Activated CD4-positive, alpha-beta memory T cell treated with anti-CD3 and anti-CD28 coated beads for 36 hours (primary cell): ENCODE results near the gene IQGAP2. TPM values are rescaled to one million over a fixed set of nuclear protein-coding genes. Genes with fewer than 3 reads are reported as not detected.

ENCODE experiments used
- CTCF ChIA-PET: fragments of 350-600 bp; sonication (Branson Sonifier 250); formaldehyde crosslinking; loops from one replicate; lab custom pipeline; 2021; ENCODE audit warnings: antibody characterized with exemption, inconsistent platforms; lab: Charles Lee
- POLR2A ChIA-PET: fragments of 350-600 bp; sonication (Branson Sonifier 250); formaldehyde crosslinking; loops from one replicate; lab custom pipeline; 2021; ENCODE audit warnings: antibody characterized with exemption; lab: Charles Lee
- DNase-seq: peaks from one replicate; pipeline ENCODE4 v3.0.0-alpha.2; 2020
- H3K27ac Mint-ChIP-seq: one replicate; pipeline ENCODE4 v1.8.0; 2021; ENCODE audit warnings: mixed read lengths
- H3K27me3 Mint-ChIP-seq: one replicate; pipeline ENCODE4 v1.8.0; 2021; ENCODE audit warnings: mixed read lengths
- H3K36me3 Mint-ChIP-seq: one replicate; pipeline ENCODE4 v1.8.0; 2021; ENCODE audit warnings: mixed read lengths
- H3K4me1 Mint-ChIP-seq: one replicate; pipeline ENCODE4 v1.8.0; 2021; ENCODE audit warnings: low read depth, mixed read lengths
- H3K4me3 Mint-ChIP-seq: one replicate; pipeline ENCODE4 v1.8.0; 2021; ENCODE audit warnings: mild to moderate bottlenecking, mixed read lengths
- H3K9me3 Mint-ChIP-seq: one replicate; pipeline ENCODE4 v1.8.0; 2021; ENCODE audit warnings: mixed read lengths
- intact Hi-C: fragments of 100-400 bp; cut with micrococcal nuclease; formaldehyde crosslinking; loops from one replicate; pipeline ENCODE4 v1.15.1; 2023
- total RNA-seq, 2 experiments: library from RNA; stranded (reverse); gene quantifications; one replicate each; pipeline ENCODE4 v1.2.3, GENCODE V29; 2021

The IQGAP2 gene
- total RNA-seq, 2 experiments from 2014 or later: 92.7 to 93.0 TPM

GRCh38 chr5:76716456-76717157 is 313.5 kb downstream of the IQGAP2 start:
- Mint-ChIP-seq H3K27ac (peak overlapping the region; percentile 54), H3K4me3 (peak overlapping the region; percentile 81), H3K9me3 (no peaks in the 10 kb centered on the region), H3K4me1 (peaks cover 30% of the 10 kb centered on the region), H3K27me3 (peaks cover 30% of the 10 kb centered on the region), H3K36me3 (no peaks in the 10 kb centered on the region)
- peak; percentile 32 for DNase-seq
- intact Hi-C loops: loop anchor here (1.0 to 10.0 kb wide), 2 partner anchors 58 to 138 kb away; partner anchors contain the start of gene S100Z
- POLR2A ChIA-PET: no interaction called here
- CTCF ChIA-PET: interaction anchor here (1.6 to 6.6 kb wide), 2 partner anchors 21 to 57 kb away, joined by 3 to 61 read pairs; no protein-coding TSS in a partner anchor

GRCh38 chr5:76717222-76718083 is 314.4 kb downstream of the IQGAP2 start:
- peaks cover 25% of the 10 kb centered on the region for H3K4me1 Mint-ChIP-seq
- H3K27me3 Mint-ChIP-seq: peaks cover 30% of the 10 kb centered on the region
- H3K36me3 Mint-ChIP-seq: no peaks in the 10 kb centered on the region
- no peak overlapping the region for H3K27ac Mint-ChIP-seq
- ChIA-PET CTCF (interaction anchor here (0.7 to 6.6 kb wide), 2 partner anchors 56 to 97 kb away, joined by 3 to 61 read pairs; no protein-coding TSS in a partner anchor), POLR2A (no interaction called here)
- peak overlapping the region; percentile 81 for H3K4me3 Mint-ChIP-seq
- no peak for DNase-seq
- H3K9me3 Mint-ChIP-seq: no peaks in the 10 kb centered on the region
- intact Hi-C loops: loop anchor here (10.0 kb wide), 1 partner anchor 137 kb away; the partner anchor contains the start of gene S100Z

- Mint-ChIP-seq H3K9me3 (no peaks in the 10 kb centered on the region), H3K27ac (no peak overlapping the region), H3K4me3 (no peak overlapping the region), H3K4me1 (peaks cover 25% of the 10 kb centered on the region), H3K27me3 (peaks cover 30% of the 10 kb centered on the region), H3K36me3 (no peaks in the 10 kb centered on the region)
- DNase-seq: no peak
- ChIA-PET POLR2A (no interaction called here), CTCF (interaction anchor here (6.6 kb wide), 1 partner anchor 55 kb away, joined by 61 read pairs; no protein-coding TSS in a partner anchor)
- intact Hi-C loops: loop anchor here (10.0 kb wide), 1 partner anchor 136 kb away; the partner anchor contains the start of gene S100Z
Measured at GRCh38 chr5:76718381-76718832, 315.3 kb downstream of the IQGAP2 start.

GRCh38 chr5:76718880-76719279 is 315.8 kb downstream of the IQGAP2 start:
- H3K9me3 Mint-ChIP-seq: no peaks in the 10 kb centered on the region

GRCh38 chr5:76720988-76721569 is 318.0 kb downstream of the IQGAP2 start:
- no peak for DNase-seq
- no peaks in the 10 kb centered on the region for H3K36me3 Mint-ChIP-seq
- no peak overlapping the region for H3K4me3 Mint-ChIP-seq
- H3K27ac Mint-ChIP-seq: no peak overlapping the region
- H3K9me3 Mint-ChIP-seq: no peaks in the 10 kb centered on the region
- intact Hi-C loops: no loop called here
- peaks cover 14% of the 10 kb centered on the region for H3K27me3 Mint-ChIP-seq
- ChIA-PET POLR2A (no interaction called here), CTCF (interaction anchor here (1.0 to 3.5 kb wide), 2 partner anchors 9 to 53 kb away, joined by 3 to 25 read pairs; no protein-coding TSS in a partner anchor)
- H3K4me1 Mint-ChIP-seq: peaks cover 15% of the 10 kb centered on the region

More at GRCh38 chr5:76718880-76719279, 315.8 kb downstream of the IQGAP2 start:
- Mint-ChIP-seq H3K27me3 (peaks cover 25% of the 10 kb centered on the region), H3K4me3 (no peak overlapping the region), H3K4me1 (peaks cover 23% of the 10 kb centered on the region), H3K27ac (no peak overlapping the region), H3K36me3 (no peaks in the 10 kb centered on the region)
- intact Hi-C loops: loop anchor here (10.0 kb wide), 1 partner anchor 136 kb away; the partner anchor contains the start of gene S100Z
- DNase-seq: no peak
- POLR2A ChIA-PET: no interaction called here
- CTCF ChIA-PET: interaction anchor here (6.6 kb wide), 1 partner anchor 55 kb away, joined by 61 read pairs; no protein-coding TSS in a partner anchor

- no peak overlapping the region for H3K4me3 Mint-ChIP-seq
Measured at GRCh38 chr5:76723266-76723665, 320.2 kb downstream of the IQGAP2 start.

GRCh38 chr5:76723906-76724305 is 320.8 kb downstream of the IQGAP2 start:
- no peak overlapping the region for H3K27ac Mint-ChIP-seq
- peaks cover 4% of the 10 kb centered on the region for H3K4me1 Mint-ChIP-seq
- POLR2A ChIA-PET: no interaction called here

More at GRCh38 chr5:76723266-76723665, 320.2 kb downstream of the IQGAP2 start:
- Mint-ChIP-seq H3K27me3 (peaks cover 2% of the 10 kb centered on the region), H3K36me3 (peaks cover 2% of the 10 kb centered on the region), H3K27ac (no peak overlapping the region), H3K9me3 (peaks cover 2% of the 10 kb centered on the region), H3K4me1 (peaks cover 4% of the 10 kb centered on the region)
- ChIA-PET POLR2A (no interaction called here), CTCF (interaction anchor here (0.6 to 3.5 kb wide), 3 partner anchors 8 to 430 kb away, joined by 3 to 25 read pairs (median 3); no protein-coding TSS in a partner anchor)
- intact Hi-C loops: no loop called here
- no peak for DNase-seq

GRCh38 chr5:76724871-76725270 is 321.8 kb downstream of the IQGAP2 start:
- CTCF ChIA-PET: interaction anchor here (1.2 to 1.6 kb wide), 2 partner anchors 15 to 50 kb away, joined by 3 to 6 read pairs; no protein-coding TSS in a partner anchor
- no peak overlapping the region for H3K27ac Mint-ChIP-seq

More at GRCh38 chr5:76723906-76724305, 320.8 kb downstream of the IQGAP2 start:
- DNase-seq: no peak
- Mint-ChIP-seq H3K9me3 (peaks cover 3% of the 10 kb centered on the region), H3K27me3 (no peaks in the 10 kb centered on the region), H3K36me3 (peaks cover 2% of the 10 kb centered on the region), H3K4me3 (no peak overlapping the region)
- CTCF ChIA-PET: interaction anchor here (0.8 to 3.5 kb wide), 2 partner anchors 9 to 51 kb away, joined by 3 to 25 read pairs; no protein-coding TSS in a partner anchor
- intact Hi-C loops: no loop called here

GRCh38 chr5:76728965-76729364 is 325.9 kb downstream of the IQGAP2 start:
- ChIA-PET POLR2A (no interaction called here), CTCF (interaction anchor here (0.6 kb wide), 1 partner anchor 45 kb away, joined by 3 read pairs; no protein-coding TSS in a partner anchor)
- Mint-ChIP-seq H3K36me3 (peaks cover 23% of the 10 kb centered on the region), H3K27ac (no peak overlapping the region), H3K27me3 (peaks cover 3% of the 10 kb centered on the region), H3K9me3 (peaks cover 21% of the 10 kb centered on the region), H3K4me3 (no peak overlapping the region), H3K4me1 (peaks cover 18% of the 10 kb centered on the region)
- intact Hi-C loops: no loop called here
- no peak for DNase-seq

More at GRCh38 chr5:76724871-76725270, 321.8 kb downstream of the IQGAP2 start:
- peaks cover 11% of the 10 kb centered on the region for H3K36me3 Mint-ChIP-seq
- H3K9me3 Mint-ChIP-seq: peaks cover 12% of the 10 kb centered on the region
- POLR2A ChIA-PET: no interaction called here
- DNase-seq: no peak
- peaks cover 4% of the 10 kb centered on the region for H3K4me1 Mint-ChIP-seq
- H3K4me3 Mint-ChIP-seq: no peak overlapping the region
- intact Hi-C loops: no loop called here
- no peaks in the 10 kb centered on the region for H3K27me3 Mint-ChIP-seq

- POLR2A ChIA-PET: no interaction called here
- CTCF ChIA-PET: interaction anchor here (1.1 kb wide), 1 partner anchor 8 kb away, joined by 3 read pairs; no protein-coding TSS in a partner anchor
- DNase-seq: no peak
- Mint-ChIP-seq H3K9me3 (peaks cover 21% of the 10 kb centered on the region), H3K4me1 (peaks cover 18% of the 10 kb centered on the region), H3K36me3 (peaks cover 23% of the 10 kb centered on the region), H3K27me3 (peaks cover 3% of the 10 kb centered on the region), H3K27ac (no peak overlapping the region), H3K4me3 (no peak overlapping the region)
- intact Hi-C loops: no loop called here
Measured at GRCh38 chr5:76729373-76730290, 326.5 kb downstream of the IQGAP2 start.
